ENCODE measurements around the gene SH3GL1. TPM values are rescaled to one million over a fixed set of nuclear protein-coding genes. Genes with fewer than 3 reads are reported as not detected.

Gene SH3GL1
- total and polyA plus RNA-seq, 10 of the 15 experiments (the other 5 are each of a cell fraction or from before 2014, with no cell fraction given) = 0.93 to 47.4 (median 28.4) TPM

GRCh38 chr19:4423416-4424126 lies 23.2 kb upstream of the SH3GL1 start:
- H3K4me1 ChIP-seq (ENCODE audit: control insufficient read depth, insufficient read depth, low read length) = peaks cover 10% of the 10 kb centered on the region
- no peak overlapping the region for H2AFZ ChIP-seq (ENCODE audit: control insufficient read depth, low read depth, low read length)
- intact Hi-C loops (cut with micrococcal nuclease; ENCODE audit: unreplicated experiment) (no loop called here), in situ Hi-C loops (cut with MboI) (no loop called here)
- H3K9ac ChIP-seq (ENCODE audit: control insufficient read depth, insufficient read depth, low read length) = no peak overlapping the region
- no peaks in the 10 kb centered on the region for H3K9me3 ChIP-seq (replicated peaks; ENCODE audit: control insufficient read depth, insufficient read depth, low read length)
- H3K4me2 ChIP-seq (ENCODE audit: control insufficient read depth, insufficient read depth) = no peak overlapping the region
- no peak overlapping the region for H3K27ac ChIP-seq (ENCODE audit: control insufficient read depth, insufficient read depth)
- CTCF ChIA-PET = no interaction called here
- DNase-seq (ENCODE audit: low read depth, low spot score) (no peak), FAIRE-seq (no peak), ATAC-seq (no peak)
- no peaks in the 10 kb centered on the region for H3K27me3 ChIP-seq (replicated peaks in 1 of 2; ENCODE audit: control insufficient read depth in 2 of 2, insufficient read depth in 2 of 2, low read length in 1 of 2)
- SMC1A ChIA-PET (ENCODE audit: uncharacterized antibody, unreplicated experiment) = no interaction called here
- H3K36me3 ChIP-seq (ENCODE audit: control insufficient read depth in 2 of 2, insufficient read depth in 2 of 2, low read length in 1 of 2) = peaks cover 16 to 17% of the 10 kb centered on the region in 2 experiments; a peak in 3 of 4 replicates
- BruUV-seq (replicated peaks) = no TSS peak
- WGBS (ENCODE audit: insufficient coverage, insufficient replicate concordance, low lambda C conversion rate, missing lambda C conversion rate) = 85% methylated on average over 16 of the region's 16 CpGs
- no peak overlapping the region for H3K4me3 ChIP-seq
- RAD21 ChIA-PET (ENCODE audit: unreplicated experiment) = no interaction called here
- POLR2A ChIA-PET = interaction anchor here (0.7 kb wide), 1 partner anchor 1642 kb away, joined by 3 read pairs; no protein-coding TSS in a partner anchor
- no peaks in the 10 kb centered on the region for H3K79me2 ChIP-seq (ENCODE audit: control insufficient read depth, insufficient read depth, low read length)
- no peaks in the 10 kb centered on the region for H4K20me1 ChIP-seq (ENCODE audit: control insufficient read depth, insufficient read depth)
- TF ChIP-seq RELA (IDR thresholded peaks at IDR 0.05; ENCODE audit: borderline replicate concordance, partially characterized antibody) = no peak
- no peak for TF ChIP-seq BHLHE40 (IDR thresholded peaks at IDR 0.05; ENCODE audit: borderline replicate concordance in 1 of 2, low read depth in 2 of 2, low read length in 1 of 2)
- TF ChIP-seq NFYA (IDR thresholded peaks at IDR 0.05; ENCODE audit: borderline replicate concordance, low read depth, low read length) = no peak
- TF ChIP-seq LARP7 (IDR thresholded peaks at IDR 0.05) = no peak
- TF ChIP-seq KLF5 (IDR thresholded peaks at IDR 0.05; ENCODE audit: partially characterized antibody) = no peak
- TF ChIP-seq CUX1 (IDR thresholded peaks at IDR 0.05; ENCODE audit: insufficient replicate concordance, low read depth, low read length) = no peak
- TF ChIP-seq, protein P1, sequence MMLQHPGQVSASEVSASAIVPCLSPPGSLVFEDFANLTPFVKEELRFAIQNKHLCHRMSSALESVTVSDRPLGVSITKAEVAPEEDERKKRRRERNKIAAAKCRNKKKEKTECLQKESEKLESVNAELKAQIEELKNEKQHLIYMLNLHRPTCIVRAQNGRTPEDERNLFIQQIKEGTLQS (IDR thresholded peaks at IDR 0.05; ENCODE audit: borderline replicate concordance, extremely low read depth, low read depth, low read length) = no peak
- TF ChIP-seq CREB1 (IDR thresholded peaks at IDR 0.05; ENCODE audit: low read depth) = no peak
- TF ChIP-seq ZSCAN29 (IDR thresholded peaks at IDR 0.05) = no peak
- TF ChIP-seq YY1 (IDR thresholded peaks at IDR 0.05; ENCODE audit: low read depth, low read length) = no peak
- TF ChIP-seq EP300 (IDR thresholded peaks at IDR 0.05; ENCODE audit: borderline replicate concordance in 1 of 2, control insufficient read depth in 1 of 2, low read depth in 2 of 2, low read length in 2 of 2) = no peak
- no peak for TF ChIP-seq HDAC2 (IDR thresholded peaks at IDR 0.05)
- no peak for TF ChIP-seq MTA3 (IDR thresholded peaks at IDR 0.05; ENCODE audit: borderline replicate concordance, low read length)
- no peak for TF ChIP-seq FOXK2 (IDR thresholded peaks at IDR 0.05)
- no peak for TF ChIP-seq ZZZ3 (IDR thresholded peaks at IDR 0.05; ENCODE audit: control insufficient read depth, insufficient read length, low read depth)
